Caco-2 (cell line): ENCODE measurements around the gene LIPC. TPM values are rescaled to one million over a fixed set of nuclear protein-coding genes. Genes with fewer than 3 reads are reported as not detected.

Experiments used
- BruUV-seq: library from RNA; stranded (reverse); fragments of 400-500 nt; replicated peaks from 2 replicates; lab custom pipeline; 2021; lab: Mats Ljungman, UMichigan
- CTCF ChIA-PET: fragments of 300-600 bp; sonication (Branson Sonifier 250); formaldehyde crosslinking; loops from one replicate; lab custom pipeline; 2022; ENCODE audit warnings: antibody characterized with exemption; lab: Charles Lee
- POLR2A ChIA-PET: fragments of 300-600 bp; sonication (Branson Sonifier 250); formaldehyde crosslinking; loops from one replicate; lab custom pipeline; 2022; ENCODE audit warnings: antibody characterized with exemption; lab: Charles Lee
- DNase-seq, 2 experiments: peaks; one replicate each; pipeline versions ENCODE4 v3.0.0 to v3.0.0-alpha.2; 2020 to 2022
- H3K27me3 ChIP-seq: replicated peaks from 2 replicates; pipeline ENCODE4 v1.6.0; 2011; ENCODE audit warnings: low read length; ENCODE audit not compliant: control insufficient read depth, insufficient read depth
- H3K36me3 ChIP-seq: 2 replicates; pipeline ENCODE4 v1.5.1; 2011; ENCODE audit warnings: low read length; ENCODE audit not compliant: control insufficient read depth, insufficient read depth
- H3K4me1 ChIP-seq: fragments of 250-450 bp; sonication (Bioruptor Pico); 2 replicates; pipeline ENCODE4 v1.5.1; 2020; ENCODE audit warnings: mild to moderate bottlenecking
- H3K4me3 ChIP-seq: 2 replicates; pipeline ENCODE4 v1.5.1; 2011; ENCODE audit warnings: low read depth, mild to moderate bottlenecking, control low read depth, low read length
- H3K9me3 ChIP-seq: fragments of 250-450 bp; sonication (Bioruptor Pico); 2 replicates; pipeline ENCODE4 v1.5.1; 2020; ENCODE audit warnings: mild to moderate bottlenecking, moderate library complexity
- H3K27ac Mint-ChIP-seq: one replicate; pipeline ENCODE4 v1.8.0; 2022; ENCODE audit warnings: mixed read lengths; ENCODE audit not compliant: unreplicated experiment
- H3K27me3 Mint-ChIP-seq: one replicate; pipeline ENCODE4 v1.8.0; 2022; ENCODE audit warnings: mixed read lengths; ENCODE audit not compliant: insufficient read depth, unreplicated experiment
- H3K36me3 Mint-ChIP-seq: one replicate; pipeline ENCODE4 v1.8.0; 2022; ENCODE audit warnings: mild to moderate bottlenecking, mixed read lengths; ENCODE audit not compliant: insufficient read depth, unreplicated experiment
- H3K4me1 Mint-ChIP-seq: one replicate; pipeline ENCODE4 v1.8.0; 2022; ENCODE audit warnings: low read depth, mixed read lengths; ENCODE audit not compliant: unreplicated experiment
- H3K4me3 Mint-ChIP-seq: one replicate; pipeline ENCODE4 v1.8.0; 2022; ENCODE audit warnings: mild to moderate bottlenecking, moderate library complexity, mixed read lengths; ENCODE audit not compliant: unreplicated experiment
- H3K9me3 Mint-ChIP-seq: one replicate; pipeline ENCODE4 v1.8.0; 2022; ENCODE audit warnings: mixed read lengths; ENCODE audit not compliant: unreplicated experiment
- CTCF ChIP-seq, 2 experiments: fragments of 200-600 bp in 1 of 2; IDR thresholded peaks; 1 replicate in 1 of 2; 2 replicates in 1 of 2; pipeline versions ENCODE4 v1.5.1 to v1.8.0; 2011 to 2022; ENCODE audit warnings: antibody characterized with exemption in 1 of 2, control low read depth in 1 of 2, inconsistent platforms in 1 of 2, low read depth in 1 of 2, low read length in 1 of 2, mild to moderate bottlenecking in 1 of 2, moderate library complexity in 1 of 2; ENCODE audit not compliant: insufficient read depth in 1 of 2, severe bottlenecking in 1 of 2, unreplicated experiment in 1 of 2
- intact Hi-C: fragments of 100-400 bp; cut with micrococcal nuclease; formaldehyde crosslinking; loops from one replicate; pipeline ENCODE4 v1.10.0; 2022; ENCODE audit not compliant: unreplicated experiment
- total RNA-seq: library from RNA; stranded (reverse); gene quantifications from 2 replicates; pipeline ENCODE4 v1.2.3, GENCODE V29; 2022

The LIPC gene
- total RNA-seq, 1 experiment from 2014 or later, result 17.6 TPM

GRCh38 chr15:58565619-58566018 lies 133.8 kb downstream of the LIPC start:
- Mint-ChIP-seq H3K27ac (no peak overlapping the region), H3K4me1 (no peaks in the 10 kb centered on the region), H3K4me3 (no peak overlapping the region), H3K27me3 (no peaks in the 10 kb centered on the region), H3K36me3 (no peaks in the 10 kb centered on the region), H3K9me3 (no peaks in the 10 kb centered on the region)
- H3K4me3 ChIP-seq, result no peak overlapping the region
- BruUV-seq, result no TSS peak
- no peak for DNase-seq
- no peaks in the 10 kb centered on the region for H3K36me3 ChIP-seq
- 0 out of 2 replicates have a peak, but pooled peaks cover 7% of the 10 kb centered on the region for H3K4me1 ChIP-seq
- H3K27me3 ChIP-seq, result no peaks in the 10 kb centered on the region
- intact Hi-C loops, result no loop called here
- POLR2A ChIA-PET, result no interaction called here
- H3K9me3 ChIP-seq, result no peaks in the 10 kb centered on the region; the same call in none of the 2 replicates
- CTCF ChIA-PET, result no interaction called here
- no peak for TF ChIP-seq CTCF (IDR thresholded peaks at IDR 0.05; ENCODE audit: insufficient read depth in 1 of 2, low read depth in 1 of 2, low read length in 1 of 2, severe bottlenecking in 1 of 2, unreplicated experiment in 1 of 2)

- Mint-ChIP-seq H3K27me3 (no peaks in the 10 kb centered on the region), H3K27ac (no peak overlapping the region), H3K36me3 (no peaks in the 10 kb centered on the region), H3K4me1 (no peaks in the 10 kb centered on the region), H3K9me3 (no peaks in the 10 kb centered on the region), H3K4me3 (no peak overlapping the region)
- ChIA-PET CTCF (no interaction called here), POLR2A (no interaction called here)
- BruUV-seq, result no TSS peak
- H3K4me3 ChIP-seq, result no peak overlapping the region
- H3K36me3 ChIP-seq, result no peaks in the 10 kb centered on the region
- no peak for TF ChIP-seq CTCF (IDR thresholded peaks at IDR 0.05; ENCODE audit: insufficient read depth in 1 of 2, low read depth in 1 of 2, low read length in 1 of 2, severe bottlenecking in 1 of 2, unreplicated experiment in 1 of 2)
- no peak for DNase-seq
- 0 out of 2 replicates have a peak, but pooled peaks cover 4% of the 10 kb centered on the region for H3K4me1 ChIP-seq
- intact Hi-C loops, result no loop called here
- H3K27me3 ChIP-seq, result no peaks in the 10 kb centered on the region
- H3K9me3 ChIP-seq, result no peaks in the 10 kb centered on the region; the same call in none of the 2 replicates
Measured at GRCh38 chr15:58566029-58566428, 134.2 kb downstream of the LIPC start.

- Histone ChIP-seq H3K9me3 (no peaks in the 10 kb centered on the region; the same call in 1 of the 2 replicates), H3K27me3 (no peaks in the 10 kb centered on the region), H3K36me3 (no peaks in the 10 kb centered on the region), H3K4me1 (no peaks in the 10 kb centered on the region), H3K4me3 (no peak overlapping the region)
- DNase-seq, result no peak
- Mint-ChIP-seq H3K4me3 (no peak overlapping the region), H3K27me3 (no peaks in the 10 kb centered on the region), H3K4me1 (peaks cover 9% of the 10 kb centered on the region), H3K36me3 (no peaks in the 10 kb centered on the region), H3K9me3 (no peaks in the 10 kb centered on the region), H3K27ac (no peak overlapping the region)
- ChIA-PET POLR2A (no interaction called here), CTCF (interaction anchor here (0.6 kb wide), 1 partner anchor 196 kb away, joined by 3 read pairs; no protein-coding TSS in a partner anchor)
- intact Hi-C loops, result no loop called here
- no TSS peak for BruUV-seq
- TF ChIP-seq CTCF (IDR thresholded peaks at IDR 0.05; ENCODE audit: insufficient read depth in 1 of 2, low read depth in 1 of 2, low read length in 1 of 2, severe bottlenecking in 1 of 2, unreplicated experiment in 1 of 2), result no peak
Measured at GRCh38 chr15:58568157-58568571, 136.4 kb downstream of the LIPC start.
